Sigmoid colon (tissue), 7 donors: ENCODE measurements around the gene SMC3. TPM values are rescaled to one million over a fixed set of nuclear protein-coding genes. Genes with fewer than 3 reads are reported as not detected.

Source experiments
- DNase-seq: peaks from one replicate; pipeline ENCODE4 v3.0.0-alpha.2; 2019
- H3K27ac ChIP-seq, 4 donors: fragments of 200-600 bp; sonication (generic); one replicate each; pipeline ENCODE4 v1.5.1; 2016 to 2019; ENCODE audit warnings: mild to moderate bottlenecking in 1 of 4
- H3K27me3 ChIP-seq, 3 donors: fragments of 200-600 bp; sonication (generic); one replicate each; pipeline ENCODE4 v1.5.1; 2019; ENCODE audit warnings: mild to moderate bottlenecking in 1 of 3
- H3K36me3 ChIP-seq, 4 donors: fragments of 200-600 bp; sonication (generic); one replicate each; pipeline ENCODE4 v1.5.1; 2016 to 2019
- H3K4me1 ChIP-seq, 4 donors: fragments of 200-600 bp; sonication (generic); one replicate each; pipeline ENCODE4 v1.5.1; 2017 to 2019
- H3K4me3 ChIP-seq, 4 donors: fragments of 200-600 bp; sonication (generic); one replicate each; pipeline ENCODE4 v1.5.1; 2017 to 2019; ENCODE audit warnings: mild to moderate bottlenecking in 2 of 4, moderate library complexity in 1 of 4
- H3K9me3 ChIP-seq, 4 donors: fragments of 200-600 bp in 3 of 4; sonication (generic) in 3 of 4; one replicate each; pipeline versions ENCODE4 v1.5.1 to v1.6.1; 2013 to 2019
- EP300 ChIP-seq, 4 donors: sonication (generic); formaldehyde crosslinking; IDR thresholded peaks; one replicate each; pipeline ENCODE4 v1.6.1; 2017; ENCODE audit warnings: antibody characterized with exemption in 4 of 4
- POLR2A ChIP-seq, 2 donors: fragments of 450-650 bp; IDR thresholded peaks; one replicate each; pipeline ENCODE4 v1.6.1; 2016; ENCODE audit warnings: antibody characterized with exemption in 2 of 2, mild to moderate bottlenecking in 2 of 2, moderate library complexity in 2 of 2
- POLR2AphosphoS5 ChIP-seq, 4 donors: sonication (generic); formaldehyde crosslinking; IDR thresholded peaks; one replicate each; pipeline ENCODE4 v1.6.1; 2017; ENCODE audit warnings: antibody characterized with exemption in 4 of 4
- WGBS, 2 donors: extraction: QIAGEN DNeasy Blood & Tissue Kit; methylation state at CpG; one replicate each; pipeline ENCODE4 v1.1.7; 2013; 5-methylcytosine and 5-hydroxymethylcytosine counted together
- intact Hi-C: fragments of 100-400 bp; cut with DNase I; formaldehyde crosslinking; loops from one replicate; pipeline ENCODE4 v1.15.1; 2023
- polyA plus RNA-seq, 3 donors: library from polyadenylated mRNA; stranded (reverse); fragments of 200-250 nt; gene quantifications; one replicate each; pipeline ENCODE4 v1.2.3, GENCODE V29; 2013
- total RNA-seq, 4 donors: library from RNA; depleted of rRNA; stranded (reverse); fragments of >200 nt; gene quantifications; one replicate each; pipeline ENCODE4 v1.1.0, GENCODE V29; 2016
- TF ChIP-seq, protein P1 (sequence below), 4 experiments: fragments of 450-650 bp in 3 of 4; fragments of 200-600 bp in 1 of 4; IDR thresholded peaks; one replicate each; pipeline ENCODE4 v1.5.1; 2016 to 2019; ENCODE audit warnings: antibody characterized with exemption in 4 of 4, mild to moderate bottlenecking in 3 of 4, moderate library complexity in 2 of 4
- donor health status: healthy with polysubstance abuse.
- donor health status: Bipolar disorder and iron deficiency.
- donor health status: healthy.

Gene SMC3
- total and polyA plus RNA-seq, 7 donors, result 12.6 to 43.5 (median 27.2) TPM

- no peak overlapping the region for H3K4me3 ChIP-seq
- no peak overlapping the region for H3K27ac ChIP-seq
- H3K36me3 ChIP-seq, result no peaks in the 10 kb centered on the region
- no peak for DNase-seq
- no peaks in the 10 kb centered on the region for H3K4me1 ChIP-seq
- no peaks in the 10 kb centered on the region for H3K9me3 ChIP-seq
- peaks cover 0 to 5% (median 0%) of the 10 kb centered on the region in 3 donors for H3K27me3 ChIP-seq
- intact Hi-C loops, result loop anchor here (10.0 kb wide), 1 partner anchor 335 kb away; no protein-coding TSS in a partner anchor
- WGBS, 2 donors, result 96 to 97% methylated on average over 8 of the region's 8 CpGs
- no peak for TF ChIP-seq POLR2A (IDR thresholded peaks at IDR 0.05)
- TF ChIP-seq EP300 (IDR thresholded peaks at IDR 0.05), result no peak
- no peak for TF ChIP-seq POLR2AphosphoS5 (IDR thresholded peaks at IDR 0.05)
- TF ChIP-seq, protein P1, sequence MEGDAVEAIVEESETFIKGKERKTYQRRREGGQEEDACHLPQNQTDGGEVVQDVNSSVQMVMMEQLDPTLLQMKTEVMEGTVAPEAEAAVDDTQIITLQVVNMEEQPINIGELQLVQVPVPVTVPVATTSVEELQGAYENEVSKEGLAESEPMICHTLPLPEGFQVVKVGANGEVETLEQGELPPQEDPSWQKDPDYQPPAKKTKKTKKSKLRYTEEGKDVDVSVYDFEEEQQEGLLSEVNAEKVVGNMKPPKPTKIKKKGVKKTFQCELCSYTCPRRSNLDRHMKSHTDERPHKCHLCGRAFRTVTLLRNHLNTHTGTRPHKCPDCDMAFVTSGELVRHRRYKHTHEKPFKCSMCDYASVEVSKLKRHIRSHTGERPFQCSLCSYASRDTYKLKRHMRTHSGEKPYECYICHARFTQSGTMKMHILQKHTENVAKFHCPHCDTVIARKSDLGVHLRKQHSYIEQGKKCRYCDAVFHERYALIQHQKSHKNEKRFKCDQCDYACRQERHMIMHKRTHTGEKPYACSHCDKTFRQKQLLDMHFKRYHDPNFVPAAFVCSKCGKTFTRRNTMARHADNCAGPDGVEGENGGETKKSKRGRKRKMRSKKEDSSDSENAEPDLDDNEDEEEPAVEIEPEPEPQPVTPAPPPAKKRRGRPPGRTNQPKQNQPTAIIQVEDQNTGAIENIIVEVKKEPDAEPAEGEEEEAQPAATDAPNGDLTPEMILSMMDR (IDR thresholded peaks at IDR 0.05), result no peak
Observed at GRCh38 chr10:110560012-110560411, 7.5 kb upstream of the SMC3 start.

DNA sequence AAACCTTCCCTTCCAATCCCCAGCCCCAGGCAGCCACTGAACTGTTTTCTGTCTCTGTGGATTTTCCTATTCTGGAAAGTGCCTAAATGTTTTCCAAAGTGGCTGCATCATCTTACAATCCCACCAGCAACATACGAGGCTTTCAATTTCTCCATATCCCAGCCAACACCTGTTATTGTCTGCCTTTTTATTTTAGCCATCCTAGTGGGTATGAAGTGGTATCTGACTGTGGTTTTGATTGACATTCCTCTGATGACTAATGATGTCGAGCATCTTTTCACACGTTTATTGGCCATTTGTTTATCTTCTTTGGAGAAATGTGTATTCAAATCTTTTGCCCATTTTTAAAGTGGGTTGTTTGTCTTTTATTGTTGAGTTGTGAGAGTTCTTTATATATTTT lies 6.2 kb upstream of the SMC3 start:
- DNase-seq, result no peak
- Histone ChIP-seq H3K9me3 (no peaks in the 10 kb centered on the region), H3K4me1 (peaks cover 0 to 1% (median under 1%) of the 10 kb centered on the region in 4 donors), H3K4me3 (no peak overlapping the region), H3K36me3 (no peaks in the 10 kb centered on the region), H3K27me3 (peaks cover 0 to 5% (median 0%) of the 10 kb centered on the region in 3 donors), H3K27ac (no peak overlapping the region)
- intact Hi-C loops, result loop anchor here (10.0 kb wide), 1 partner anchor 336 kb away; no protein-coding TSS in a partner anchor
- TF ChIP-seq POLR2AphosphoS5 (IDR thresholded peaks at IDR 0.05), result no peak
- TF ChIP-seq, protein P1 (IDR thresholded peaks at IDR 0.05), result no peak
- no peak for TF ChIP-seq POLR2A (IDR thresholded peaks at IDR 0.05)
- TF ChIP-seq EP300 (IDR thresholded peaks at IDR 0.05), result no peak
- 78 to 84% methylated on average over 3 of the region's 3 CpGs for WGBS, 2 donors

GRCh38 chr10:110562348-110562747 lies 5.1 kb upstream of the SMC3 start:
- Histone ChIP-seq H3K36me3 (no peaks in the 10 kb centered on the region), H3K4me1 (peaks cover 0 to 9% (median 6%) of the 10 kb centered on the region in 4 donors), H3K9me3 (no peaks in the 10 kb centered on the region), H3K27me3 (peaks cover 0 to 5% (median 0%) of the 10 kb centered on the region in 3 donors), H3K27ac (no peak overlapping the region), H3K4me3 (no peak overlapping the region)
- DNase-seq, result no peak
- TF ChIP-seq POLR2AphosphoS5 (IDR thresholded peaks at IDR 0.05) (no peak), POLR2A (IDR thresholded peaks at IDR 0.05) (no peak), EP300 (IDR thresholded peaks at IDR 0.05) (no peak)
- TF ChIP-seq, protein P1 (IDR thresholded peaks at IDR 0.05), result no peak
- WGBS, 2 donors, result 84 to 93% methylated on average over 4 of the region's 4 CpGs
- intact Hi-C loops, result loop anchor here (10.0 kb wide), 1 partner anchor 338 kb away; no protein-coding TSS in a partner anchor

DNA sequence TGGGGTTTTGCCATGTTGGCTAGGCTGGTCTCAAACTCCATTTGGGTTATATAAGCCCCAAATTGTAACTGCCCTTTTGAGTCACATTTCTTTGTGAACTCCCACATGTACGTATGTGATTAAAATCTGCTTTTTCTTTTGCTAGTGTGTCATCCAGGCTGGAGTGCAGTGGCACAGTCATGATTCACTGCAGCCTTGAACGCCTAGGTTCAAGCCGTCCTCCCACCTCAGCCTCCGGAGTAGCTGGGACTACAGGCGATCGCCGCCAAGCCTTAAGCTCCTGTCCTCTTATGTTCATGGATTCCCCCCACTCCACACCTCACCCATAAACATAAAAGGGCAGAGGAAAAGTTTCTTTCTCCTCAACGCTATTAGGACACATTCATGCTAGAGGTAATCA lies 4.4 kb upstream of the SMC3 start:
- intact Hi-C loops, result loop anchor here (10.0 kb wide), 1 partner anchor 338 kb away; no protein-coding TSS in a partner anchor
- Histone ChIP-seq H3K4me1 (peaks cover 0 to 9% (median 6%) of the 10 kb centered on the region in 4 donors), H3K4me3 (no peak overlapping the region), H3K9me3 (no peaks in the 10 kb centered on the region), H3K27me3 (peaks cover 0 to 5% (median 0%) of the 10 kb centered on the region in 3 donors), H3K36me3 (no peaks in the 10 kb centered on the region), H3K27ac (no peak overlapping the region)
- WGBS, 2 donors, result 87 to 95% methylated on average over 8 of the region's 8 CpGs
- no peak for DNase-seq
- no peak for TF ChIP-seq POLR2AphosphoS5 (IDR thresholded peaks at IDR 0.05)
- TF ChIP-seq, protein P1 (IDR thresholded peaks at IDR 0.05), result no peak
- TF ChIP-seq EP300 (IDR thresholded peaks at IDR 0.05), result no peak
- TF ChIP-seq POLR2A (IDR thresholded peaks at IDR 0.05), result no peak
